CD4-positive, alpha-beta memory T cell (primary cell): ENCODE results near the gene CWC27. TPM values are rescaled to one million over a fixed set of nuclear protein-coding genes. Genes with fewer than 3 reads are reported as not detected.

Experiments
- CTCF ChIA-PET: fragments of 350-600 bp; sonication (Branson Sonifier 250); formaldehyde crosslinking; loops from one replicate; lab custom pipeline; 2021; ENCODE audit warnings: inconsistent platforms; ENCODE audit not compliant: partially characterized antibody; lab: Charles Lee
- POLR2A ChIA-PET: fragments of 350-600 bp; sonication (Branson Sonifier 250); formaldehyde crosslinking; loops from one replicate; lab custom pipeline; 2021; ENCODE audit not compliant: partially characterized antibody; lab: Charles Lee
- DNase-seq, 5 donors: peaks; one replicate each; pipeline versions ENCODE4 v3.0.0 to v3.0.0-alpha.2; 2020 to 2022; ENCODE audit warnings: mixed read lengths in 1 of 5
- H3K27ac ChIP-seq: one replicate; pipeline ENCODE4 v1.7.0; 2013; ENCODE audit warnings: low read depth, low read length
- H3K27me3 ChIP-seq: 2 replicates; pipeline ENCODE4 v1.7.0; 2013; ENCODE audit warnings: mild to moderate bottlenecking, low read length, moderate library complexity; ENCODE audit not compliant: insufficient read depth
- H3K36me3 ChIP-seq: 2 replicates; pipeline ENCODE4 v1.7.0; 2013; ENCODE audit warnings: mild to moderate bottlenecking, low read length, moderate library complexity; ENCODE audit not compliant: insufficient read depth
- H3K4me1 ChIP-seq: 2 replicates; pipeline ENCODE4 v1.7.0; 2013; ENCODE audit warnings: mild to moderate bottlenecking, low read length, moderate library complexity; ENCODE audit not compliant: insufficient read depth
- H3K4me3 ChIP-seq, 2 donors: one replicate each; pipeline ENCODE4 v1.7.0; 2013; ENCODE audit warnings: low read length in 2 of 2, mild to moderate bottlenecking in 1 of 2
- H3K9me3 ChIP-seq, 2 donors: one replicate each; pipeline ENCODE4 v1.7.0; 2013; ENCODE audit warnings: low read length in 2 of 2, control low read depth in 1 of 2; ENCODE audit not compliant: control insufficient read depth in 1 of 2
- H3K27ac Mint-ChIP-seq, 7 donors: one replicate each; pipeline ENCODE4 v1.8.0; 2020 to 2021; ENCODE audit warnings: mixed read lengths in 7 of 7, mild to moderate bottlenecking in 6 of 7, inconsistent platforms in 3 of 7, moderate library complexity in 3 of 7
- H3K27me3 Mint-ChIP-seq, 2 donors: one replicate each; pipeline ENCODE4 v1.8.0; 2020 to 2021; ENCODE audit warnings: mixed read lengths in 2 of 2
- H3K36me3 Mint-ChIP-seq, 2 donors: one replicate each; pipeline ENCODE4 v1.8.0; 2020 to 2021; ENCODE audit warnings: mixed read lengths in 2 of 2, inconsistent platforms in 1 of 2, mild to moderate bottlenecking in 1 of 2
- H3K4me1 Mint-ChIP-seq, 4 donors: one replicate each; pipeline ENCODE4 v1.8.0; 2020 to 2021; ENCODE audit warnings: mixed read lengths in 4 of 4, mild to moderate bottlenecking in 1 of 4
- H3K4me3 Mint-ChIP-seq, 8 donors: one replicate each; pipeline ENCODE4 v1.8.0; 2020 to 2021; ENCODE audit warnings: mixed read lengths in 8 of 8, mild to moderate bottlenecking in 7 of 8, moderate library complexity in 6 of 8, inconsistent platforms in 3 of 8
- H3K9me3 Mint-ChIP-seq, 8 donors: one replicate each; pipeline ENCODE4 v1.8.0; 2020 to 2021; ENCODE audit warnings: mixed read lengths in 8 of 8, mild to moderate bottlenecking in 5 of 8, inconsistent platforms in 3 of 8, moderate library complexity in 1 of 8
- intact Hi-C: fragments of 100-400 bp; cut with micrococcal nuclease; formaldehyde crosslinking; loops from one replicate; pipeline ENCODE4 v1.15.1; 2023
- polyA plus RNA-seq, 2 donors: library from polyadenylated mRNA; unstranded; fragments of 300-500 nt; fragmentation: Illumina TruSeq; gene quantifications; one replicate each; pipeline ENCODE4 v1.2.3, GENCODE V29; 2021
- total RNA-seq, 2 experiments: library from RNA; stranded (reverse); gene quantifications; one replicate each; pipeline ENCODE4 v1.2.3, GENCODE V29; 2021

Gene CWC27
- total and polyA plus RNA-seq, 4 experiments from 2014 or later: 16.8 to 37.7 (median 22.9) TPM

GRCh38 chr5:64854855-64855254, 86.1 kb downstream of the CWC27 start:
- intact Hi-C loops: no loop called here
- Histone ChIP-seq H3K4me1 (no peaks in the 10 kb centered on the region), H3K9me3 (no peaks in the 10 kb centered on the region), H3K4me3 (no peak overlapping the region), H3K36me3 (no peaks in the 10 kb centered on the region), H3K27me3 (no peaks in the 10 kb centered on the region), H3K27ac (no peak overlapping the region)
- H3K27me3 Mint-ChIP-seq: no peaks in the 10 kb centered on the region
- peaks cover 15 to 33% of the 10 kb centered on the region in 2 donors for H3K36me3 Mint-ChIP-seq
- peaks cover 0 to 5% (median 0%) of the 10 kb centered on the region in 4 donors for H3K4me1 Mint-ChIP-seq
- CTCF ChIA-PET: no interaction called here
- no peak overlapping the region for H3K4me3 Mint-ChIP-seq
- DNase-seq: no peak
- POLR2A ChIA-PET: no interaction called here
- no peaks in the 10 kb centered on the region for H3K9me3 Mint-ChIP-seq
- no peak overlapping the region for H3K27ac Mint-ChIP-seq

GRCh38 chr5:64859881-64860280, 91.2 kb downstream of the CWC27 start:
- Histone ChIP-seq H3K4me1 (no peaks in the 10 kb centered on the region), H3K36me3 (no peaks in the 10 kb centered on the region), H3K27ac (no peak overlapping the region), H3K9me3 (no peaks in the 10 kb centered on the region), H3K27me3 (no peaks in the 10 kb centered on the region), H3K4me3 (no peak overlapping the region)
- Mint-ChIP-seq H3K4me3 (no peak overlapping the region), H3K4me1 (no peaks in the 10 kb centered on the region), H3K27me3 (no peaks in the 10 kb centered on the region), H3K36me3 (peaks cover 2 to 8% of the 10 kb centered on the region in 2 donors), H3K27ac (no peak overlapping the region), H3K9me3 (no peaks in the 10 kb centered on the region)
- intact Hi-C loops: no loop called here
- DNase-seq: no peak
- POLR2A ChIA-PET: no interaction called here
- CTCF ChIA-PET: no interaction called here

GRCh38 chr5:64861281-64861680, 92.6 kb downstream of the CWC27 start:
- H3K4me1 ChIP-seq: no peaks in the 10 kb centered on the region
- no peaks in the 10 kb centered on the region for H3K9me3 ChIP-seq
- Mint-ChIP-seq H3K9me3 (no peaks in the 10 kb centered on the region), H3K4me3 (no peak overlapping the region), H3K4me1 (no peaks in the 10 kb centered on the region), H3K27ac (no peak overlapping the region), H3K27me3 (no peaks in the 10 kb centered on the region), H3K36me3 (peaks cover 2 to 5% of the 10 kb centered on the region in 2 donors)
- H3K4me3 ChIP-seq: no peak overlapping the region
- H3K27ac ChIP-seq: no peak overlapping the region
- no peaks in the 10 kb centered on the region for H3K36me3 ChIP-seq
- DNase-seq: no peak
- intact Hi-C loops: no loop called here
- CTCF ChIA-PET: no interaction called here
- no peaks in the 10 kb centered on the region for H3K27me3 ChIP-seq
- POLR2A ChIA-PET: no interaction called here

GRCh38 chr5:64864171-64864570, 95.4 kb downstream of the CWC27 start:
- Histone ChIP-seq H3K9me3 (no peaks in the 10 kb centered on the region), H3K27ac (no peak overlapping the region), H3K36me3 (no peaks in the 10 kb centered on the region), H3K4me1 (no peaks in the 10 kb centered on the region), H3K4me3 (no peak overlapping the region), H3K27me3 (no peaks in the 10 kb centered on the region)
- ChIA-PET POLR2A (no interaction called here), CTCF (no interaction called here)
- Mint-ChIP-seq H3K27ac (no peak overlapping the region), H3K9me3 (no peaks in the 10 kb centered on the region), H3K27me3 (no peaks in the 10 kb centered on the region), H3K4me3 (no peak overlapping the region), H3K4me1 (no peaks in the 10 kb centered on the region), H3K36me3 (peaks cover 0 to under 1% of the 10 kb centered on the region in 2 donors)
- DNase-seq: no peak
- intact Hi-C loops: no loop called here

- intact Hi-C loops: no loop called here
- H3K27me3 Mint-ChIP-seq: no peaks in the 10 kb centered on the region
- no peak for DNase-seq
- no peaks in the 10 kb centered on the region for H3K36me3 Mint-ChIP-seq
- no peaks in the 10 kb centered on the region for H3K9me3 ChIP-seq
- no peaks in the 10 kb centered on the region for H3K4me1 ChIP-seq
- ChIA-PET POLR2A (no interaction called here), CTCF (no interaction called here)
- no peaks in the 10 kb centered on the region for H3K27me3 ChIP-seq
- no peak overlapping the region for H3K27ac ChIP-seq
- H3K27ac Mint-ChIP-seq: no peak overlapping the region
- H3K4me1 Mint-ChIP-seq: no peaks in the 10 kb centered on the region
- no peaks in the 10 kb centered on the region for H3K9me3 Mint-ChIP-seq
- H3K4me3 ChIP-seq: no peak overlapping the region
- H3K4me3 Mint-ChIP-seq: no peak overlapping the region
- no peaks in the 10 kb centered on the region for H3K36me3 ChIP-seq
These were observed 96.9 kb downstream of the CWC27 start for GRCh38 chr5:64865662-64866061.

- Mint-ChIP-seq H3K27ac (no peak overlapping the region), H3K4me1 (peaks cover 0 to 2% (median 0%) of the 10 kb centered on the region in 4 donors), H3K9me3 (no peaks in the 10 kb centered on the region), H3K36me3 (peaks cover 0 to 3% of the 10 kb centered on the region in 2 donors), H3K27me3 (no peaks in the 10 kb centered on the region), H3K4me3 (no peak overlapping the region)
- intact Hi-C loops: no loop called here
- no peak overlapping the region for H3K27ac ChIP-seq
- H3K4me1 ChIP-seq: no peaks in the 10 kb centered on the region
- DNase-seq: no peak
- no peak overlapping the region for H3K4me3 ChIP-seq
- no peaks in the 10 kb centered on the region for H3K36me3 ChIP-seq
- no peaks in the 10 kb centered on the region for H3K9me3 ChIP-seq
- H3K27me3 ChIP-seq: no peaks in the 10 kb centered on the region
- ChIA-PET POLR2A (no interaction called here), CTCF (no interaction called here)
These were observed 100.7 kb downstream of the CWC27 start for GRCh38 chr5:64869419-64869818.

GRCh38 chr5:64872044-64872443, 103.3 kb downstream of the CWC27 start:
- H3K36me3 Mint-ChIP-seq: peaks cover 3 to 5% of the 10 kb centered on the region in 2 donors
- POLR2A ChIA-PET: no interaction called here
- CTCF ChIA-PET: no interaction called here

GRCh38 chr5:64873441-64873840, 104.7 kb downstream of the CWC27 start:
- peaks cover 6 to 8% of the 10 kb centered on the region in 2 donors for H3K36me3 Mint-ChIP-seq
- H3K27me3 Mint-ChIP-seq: no peaks in the 10 kb centered on the region
- Histone ChIP-seq H3K9me3 (no peaks in the 10 kb centered on the region), H3K4me1 (no peaks in the 10 kb centered on the region), H3K27me3 (no peaks in the 10 kb centered on the region), H3K36me3 (no peaks in the 10 kb centered on the region), H3K27ac (no peak overlapping the region), H3K4me3 (no peak overlapping the region)
- ChIA-PET CTCF (interaction anchor here (1.1 kb wide), 1 partner anchor 609 kb away, joined by 3 read pairs; no protein-coding TSS in a partner anchor), POLR2A (no interaction called here)
- no peaks in the 10 kb centered on the region for H3K9me3 Mint-ChIP-seq
- peaks cover 0 to 3% (median under 1%) of the 10 kb centered on the region in 4 donors for H3K4me1 Mint-ChIP-seq
- no peak overlapping the region for H3K27ac Mint-ChIP-seq
- H3K4me3 Mint-ChIP-seq: no peak overlapping the region
- intact Hi-C loops: no loop called here
- no peak for DNase-seq

More at GRCh38 chr5:64872044-64872443, 103.3 kb downstream of the CWC27 start:
- H3K4me3 ChIP-seq: no peak overlapping the region
- Mint-ChIP-seq H3K4me1 (peaks cover 0 to 2% (median under 1%) of the 10 kb centered on the region in 4 donors), H3K9me3 (no peaks in the 10 kb centered on the region), H3K27me3 (no peaks in the 10 kb centered on the region), H3K4me3 (no peak overlapping the region), H3K27ac (no peak overlapping the region)
- H3K27ac ChIP-seq: no peak overlapping the region
- H3K36me3 ChIP-seq: no peaks in the 10 kb centered on the region
- H3K9me3 ChIP-seq: no peaks in the 10 kb centered on the region
- H3K4me1 ChIP-seq: no peaks in the 10 kb centered on the region
- intact Hi-C loops: no loop called here
- no peaks in the 10 kb centered on the region for H3K27me3 ChIP-seq
- no peak for DNase-seq
